OCI-LY7 (cell line): ENCODE data around the gene NXN. TPM values are rescaled to one million over a fixed set of nuclear protein-coding genes. Genes with fewer than 3 reads are reported as not detected.

Experiments used
- BruUV-seq: library from RNA; stranded (reverse); fragments of 400-500 nt; replicated peaks from 2 replicates; lab custom pipeline; 2021; lab: Mats Ljungman, UMichigan
- CTCF ChIA-PET: fragments of 300-600 bp; sonication (Branson Sonifier 250); formaldehyde crosslinking; loops from one replicate; lab custom pipeline; 2022; ENCODE audit warnings: antibody characterized with exemption; ENCODE audit not compliant: unreplicated experiment; lab: Charles Lee
- POLR2A ChIA-PET: fragments of 300-600 bp; sonication (Branson Sonifier 250); formaldehyde crosslinking; loops from one replicate; lab custom pipeline; 2022; ENCODE audit warnings: antibody characterized with exemption; lab: Charles Lee
- DNase-seq: peaks from one replicate; pipeline ENCODE4 v3.0.0-alpha.2; 2015; ENCODE audit warnings: low spot score
- H2AFZ ChIP-seq: fragments of 200-600 bp; sonication (generic), shearing (Covaris generic); 2 replicates; pipeline ENCODE4 v1.6.1; 2014; ENCODE audit warnings: mild to moderate bottlenecking, antibody characterized with exemption, low read length, moderate library complexity
- H3K27ac ChIP-seq: fragments of 200-600 bp; sonication (generic); 2 replicates; pipeline ENCODE4 v1.5.1; 2014; ENCODE audit warnings: mixed run types, low read depth, mild to moderate bottlenecking, moderate library complexity, low read length, inconsistent platforms; ENCODE audit not compliant: poor library complexity, severe bottlenecking
- H3K36me3 ChIP-seq: fragments of 200-600 bp; sonication (generic); 2 replicates; pipeline ENCODE4 v1.6.1; 2014; ENCODE audit warnings: mild to moderate bottlenecking, antibody characterized with exemption, low read length, moderate library complexity, mixed read lengths; ENCODE audit not compliant: insufficient read depth
- H3K4me1 ChIP-seq: fragments of 200-600 bp; sonication (generic); 2 replicates; pipeline ENCODE4 v1.5.1; 2014; ENCODE audit warnings: mild to moderate bottlenecking, low read length; ENCODE audit not compliant: insufficient read depth, poor library complexity, severe bottlenecking
- H3K4me2 ChIP-seq: fragments of 200-600 bp; sonication (generic); 2 replicates; pipeline ENCODE4 v1.6.1; 2014; ENCODE audit warnings: mild to moderate bottlenecking, low read length
- H3K4me3 ChIP-seq: fragments of 200-600 bp; sonication (generic); 2 replicates; pipeline ENCODE4 v1.5.1; 2014; ENCODE audit warnings: mild to moderate bottlenecking, low read depth, low read length; ENCODE audit not compliant: poor library complexity, severe bottlenecking
- H3K79me2 ChIP-seq: fragments of 200-600 bp; sonication (generic); 2 replicates; pipeline ENCODE4 v1.6.1; 2016; ENCODE audit warnings: low read depth, mild to moderate bottlenecking, low read length, moderate library complexity, mixed read lengths; ENCODE audit not compliant: insufficient read depth
- H3K9me2 ChIP-seq: fragments of 200-600 bp; sonication (generic); 2 replicates; pipeline ENCODE4 v1.6.1; 2016; ENCODE audit warnings: mild to moderate bottlenecking, low read length, mixed read lengths; ENCODE audit not compliant: insufficient read depth
- H3K9me3 ChIP-seq: fragments of 200-600 bp; sonication (generic); 2 replicates; pipeline ENCODE4 v1.6.1; 2014; ENCODE audit warnings: mild to moderate bottlenecking, mixed run types, low read length, mixed read lengths
- H4K20me1 ChIP-seq: fragments of 200-600 bp; sonication (generic); 2 replicates; pipeline ENCODE4 v1.6.1; 2014; ENCODE audit warnings: mild to moderate bottlenecking, antibody characterized with exemption, low read length, moderate library complexity, mixed read lengths; ENCODE audit not compliant: insufficient read depth
- EZH2phosphoT487 ChIP-seq: fragments of 200-600 bp; sonication (generic); IDR thresholded peaks from 2 replicates; pipeline ENCODE4 v1.6.1; 2018; ENCODE audit warnings: low read depth, borderline replicate concordance, mild to moderate bottlenecking, mixed run types, antibody characterized with exemption, low read length, moderate library complexity, mixed read lengths
- intact Hi-C: fragments of 100-400 bp; cut with micrococcal nuclease; formaldehyde crosslinking; loops from one replicate; pipeline ENCODE4 v1.10.0; 2022; ENCODE audit not compliant: unreplicated experiment
- total RNA-seq, 2 experiments: library from RNA; depleted of rRNA in 1 of 2; stranded (reverse); fragments of >200 nt in 1 of 2; shearing (Covaris generic) in 1 of 2; gene quantifications; 2 replicates each; pipeline ENCODE4 v1.2.3, GENCODE V29; 2014 to 2022
- TF ChIP-seq, protein P1 (sequence below): fragments of 200-600 bp; sonication (generic); conservative IDR thresholded peaks from 2 replicates; pipeline ENCODE4 v1.5.1; 2014; ENCODE audit warnings: mild to moderate bottlenecking, antibody characterized with exemption, low read length, moderate library complexity, mixed read lengths

NXN gene
- total RNA-seq, 2 experiments from 2014 or later, result 1.3 to 2.8 TPM

DNA sequence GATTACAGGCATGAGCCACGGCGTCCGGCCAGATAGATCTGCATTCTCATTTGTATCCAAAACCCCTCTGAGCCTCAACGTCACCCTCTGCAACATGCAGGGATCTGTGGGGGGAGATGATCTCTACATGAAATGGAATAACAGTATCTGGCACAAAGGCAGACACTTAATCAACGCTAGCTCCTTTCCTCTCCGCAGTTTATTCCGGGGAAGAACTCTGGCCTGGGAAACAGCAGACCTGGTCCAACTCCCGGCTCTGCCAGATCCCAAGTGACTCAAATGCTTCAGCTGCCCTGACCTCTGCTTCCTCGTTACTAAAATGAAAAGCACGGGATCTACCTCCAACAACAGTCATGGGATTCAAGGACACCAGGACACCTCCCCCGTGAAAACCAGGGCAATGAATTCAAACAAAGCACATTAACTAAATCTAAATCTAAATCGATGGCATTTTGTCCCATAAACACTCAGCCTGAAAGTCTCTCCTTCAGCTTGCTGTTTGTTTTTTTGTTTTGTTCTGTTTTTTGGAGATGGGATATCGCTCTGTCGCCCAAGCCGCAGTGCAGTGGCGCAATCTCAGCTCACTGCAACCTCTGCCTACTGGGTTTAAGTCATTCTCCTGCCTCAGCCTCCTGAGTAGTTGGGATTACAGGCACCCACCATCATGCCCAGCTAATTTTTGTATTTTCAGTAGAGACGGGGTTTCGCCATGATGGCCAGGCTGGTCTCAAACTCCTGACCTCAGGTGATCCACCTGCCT lies 78.2 kb downstream of the NXN start:
- intact Hi-C loops, result no loop called here
- no TSS peak for BruUV-seq
- CTCF ChIA-PET, result no interaction called here

DNA sequence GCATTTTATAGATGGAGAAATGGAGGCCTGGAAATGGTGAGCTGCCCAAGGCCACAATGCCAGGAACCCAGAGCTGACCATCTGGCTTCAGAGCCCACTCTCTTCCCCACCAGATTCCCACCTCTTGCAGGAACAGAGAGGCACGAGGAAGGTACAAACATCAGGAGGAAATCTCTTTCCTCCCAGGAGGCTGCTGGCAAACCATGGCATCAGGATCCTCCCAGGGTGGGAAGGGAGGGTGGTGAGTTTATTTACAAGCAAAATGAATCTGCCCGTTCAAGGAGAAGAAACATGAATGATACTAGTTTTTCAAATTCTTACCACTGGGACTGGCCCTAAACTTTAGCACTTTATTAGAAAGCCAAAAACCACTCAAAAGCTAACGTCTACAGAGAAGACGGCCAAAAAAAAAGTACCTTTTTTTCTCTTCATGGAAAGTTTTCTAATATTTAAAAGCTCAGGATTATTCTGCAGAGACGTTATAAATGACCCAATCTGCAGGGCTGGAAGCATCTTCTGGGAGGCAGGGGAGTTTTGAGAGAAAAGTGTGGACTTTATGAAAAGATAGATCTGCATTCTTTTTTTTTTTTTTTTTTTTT lies 79.1 kb downstream of the NXN start:
- Histone ChIP-seq H3K9me3 (no peaks in the 10 kb centered on the region), H3K79me2 (no peaks in the 10 kb centered on the region), H3K27ac (no peak overlapping the region), H2AFZ (no peak overlapping the region), H3K4me2 (no peak overlapping the region), H4K20me1 (no peaks in the 10 kb centered on the region), H3K36me3 (no peaks in the 10 kb centered on the region), H3K9me2 (no peaks in the 10 kb centered on the region), H3K4me3 (no peak overlapping the region), H3K4me1 (no peaks in the 10 kb centered on the region)
- TF ChIP-seq EZH2phosphoT487, result no peak
- TF ChIP-seq, protein P1, sequence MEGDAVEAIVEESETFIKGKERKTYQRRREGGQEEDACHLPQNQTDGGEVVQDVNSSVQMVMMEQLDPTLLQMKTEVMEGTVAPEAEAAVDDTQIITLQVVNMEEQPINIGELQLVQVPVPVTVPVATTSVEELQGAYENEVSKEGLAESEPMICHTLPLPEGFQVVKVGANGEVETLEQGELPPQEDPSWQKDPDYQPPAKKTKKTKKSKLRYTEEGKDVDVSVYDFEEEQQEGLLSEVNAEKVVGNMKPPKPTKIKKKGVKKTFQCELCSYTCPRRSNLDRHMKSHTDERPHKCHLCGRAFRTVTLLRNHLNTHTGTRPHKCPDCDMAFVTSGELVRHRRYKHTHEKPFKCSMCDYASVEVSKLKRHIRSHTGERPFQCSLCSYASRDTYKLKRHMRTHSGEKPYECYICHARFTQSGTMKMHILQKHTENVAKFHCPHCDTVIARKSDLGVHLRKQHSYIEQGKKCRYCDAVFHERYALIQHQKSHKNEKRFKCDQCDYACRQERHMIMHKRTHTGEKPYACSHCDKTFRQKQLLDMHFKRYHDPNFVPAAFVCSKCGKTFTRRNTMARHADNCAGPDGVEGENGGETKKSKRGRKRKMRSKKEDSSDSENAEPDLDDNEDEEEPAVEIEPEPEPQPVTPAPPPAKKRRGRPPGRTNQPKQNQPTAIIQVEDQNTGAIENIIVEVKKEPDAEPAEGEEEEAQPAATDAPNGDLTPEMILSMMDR, result no peak
- intact Hi-C loops, result no loop called here
- POLR2A ChIA-PET, result no interaction called here
- DNase-seq, result no peak
- BruUV-seq, result no TSS peak
- CTCF ChIA-PET, result no interaction called here

More for the DNA sequence above, 78.2 kb downstream of the NXN start:
- POLR2A ChIA-PET, result no interaction called here
- Histone ChIP-seq H3K9me2 (no peaks in the 10 kb centered on the region), H4K20me1 (no peaks in the 10 kb centered on the region), H3K27ac (no peak overlapping the region), H3K9me3 (no peaks in the 10 kb centered on the region), H3K4me2 (no peak overlapping the region), H3K79me2 (no peaks in the 10 kb centered on the region), H2AFZ (no peak overlapping the region), H3K4me1 (no peaks in the 10 kb centered on the region), H3K36me3 (no peaks in the 10 kb centered on the region), H3K4me3 (no peak overlapping the region)
- no peak for DNase-seq
- TF ChIP-seq, protein P1, result no peak
- TF ChIP-seq EZH2phosphoT487, result no peak
